HG02763 (cell line): Measurements from ENCODE around the gene IGLL1.

ENCODE experiments used
- ATAC-seq: cut with Tn5 transposase; IDR thresholded peaks from one replicate; pipeline ENCODE4 v1.9.1; 2021; ENCODE audit warnings: mild to moderate bottlenecking, moderate library complexity; ENCODE audit not compliant: unreplicated experiment

The IGLL1 gene

DNA sequence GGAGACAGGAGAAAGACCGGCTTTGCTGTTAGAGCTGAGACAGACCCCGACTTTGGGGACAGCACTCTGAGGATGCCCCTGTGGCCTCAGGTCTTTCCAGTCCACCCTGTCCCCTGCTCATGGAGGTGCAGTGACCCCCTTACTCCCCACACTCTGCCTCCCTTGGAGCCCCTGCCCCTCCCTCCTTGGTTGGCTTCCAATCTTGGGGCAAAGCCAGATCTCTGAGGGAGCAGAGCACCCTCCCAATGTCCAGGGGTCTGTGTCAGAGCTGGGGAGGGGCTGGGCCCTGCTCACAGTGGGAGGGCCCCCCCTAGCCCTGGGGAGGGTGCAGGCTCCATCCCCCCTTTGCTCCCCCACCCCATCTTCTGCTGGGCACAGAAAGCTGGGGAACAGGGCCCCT lies 50.0 kb downstream of the IGLL1 start:
- no peak for ATAC-seq

DNA sequence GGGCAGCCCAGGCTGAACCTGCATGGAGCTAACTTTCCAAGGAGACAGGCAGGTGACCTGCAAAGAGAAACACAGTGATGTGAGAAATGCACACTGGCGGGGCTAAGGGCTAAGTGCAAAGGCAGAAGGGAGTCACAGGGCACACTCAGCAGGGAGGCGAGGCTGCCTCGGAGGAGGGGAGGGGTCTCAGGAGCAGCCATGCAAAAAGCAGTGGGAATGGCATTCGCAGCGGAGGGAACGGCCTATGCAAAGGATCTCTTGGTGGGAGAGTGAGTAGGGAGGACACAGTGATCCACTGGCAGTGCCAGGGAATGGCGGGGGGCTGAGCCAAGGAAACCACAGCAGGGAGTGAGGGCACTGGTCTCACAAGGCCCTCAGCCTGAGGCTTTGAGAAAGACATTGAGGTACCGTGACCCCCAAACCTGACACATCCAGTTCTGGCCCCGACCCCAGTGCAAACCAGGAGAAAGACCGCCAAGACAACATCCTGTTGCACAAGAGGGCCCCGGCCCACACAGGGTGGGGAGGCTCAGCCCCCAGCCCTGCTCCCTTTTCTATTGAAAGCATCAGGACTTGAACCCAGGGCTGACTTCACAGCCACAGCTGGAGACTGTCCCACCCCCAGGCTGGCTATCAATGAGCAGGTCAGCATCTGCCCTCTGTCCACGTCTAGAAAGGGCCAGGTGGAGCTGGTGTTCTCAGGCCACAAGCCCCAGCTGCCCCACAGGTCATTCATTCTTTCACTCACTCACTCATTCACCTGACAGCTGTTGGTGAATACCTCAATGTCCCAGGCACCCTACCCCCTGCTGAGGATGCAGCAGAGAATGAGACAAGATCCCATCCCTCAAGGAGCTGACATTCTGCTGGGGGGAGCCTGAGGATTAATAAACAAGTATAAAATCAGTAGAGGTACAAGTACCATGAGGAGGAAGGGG lies 50.7 kb downstream of the IGLL1 start:
- no peak for ATAC-seq

DNA sequence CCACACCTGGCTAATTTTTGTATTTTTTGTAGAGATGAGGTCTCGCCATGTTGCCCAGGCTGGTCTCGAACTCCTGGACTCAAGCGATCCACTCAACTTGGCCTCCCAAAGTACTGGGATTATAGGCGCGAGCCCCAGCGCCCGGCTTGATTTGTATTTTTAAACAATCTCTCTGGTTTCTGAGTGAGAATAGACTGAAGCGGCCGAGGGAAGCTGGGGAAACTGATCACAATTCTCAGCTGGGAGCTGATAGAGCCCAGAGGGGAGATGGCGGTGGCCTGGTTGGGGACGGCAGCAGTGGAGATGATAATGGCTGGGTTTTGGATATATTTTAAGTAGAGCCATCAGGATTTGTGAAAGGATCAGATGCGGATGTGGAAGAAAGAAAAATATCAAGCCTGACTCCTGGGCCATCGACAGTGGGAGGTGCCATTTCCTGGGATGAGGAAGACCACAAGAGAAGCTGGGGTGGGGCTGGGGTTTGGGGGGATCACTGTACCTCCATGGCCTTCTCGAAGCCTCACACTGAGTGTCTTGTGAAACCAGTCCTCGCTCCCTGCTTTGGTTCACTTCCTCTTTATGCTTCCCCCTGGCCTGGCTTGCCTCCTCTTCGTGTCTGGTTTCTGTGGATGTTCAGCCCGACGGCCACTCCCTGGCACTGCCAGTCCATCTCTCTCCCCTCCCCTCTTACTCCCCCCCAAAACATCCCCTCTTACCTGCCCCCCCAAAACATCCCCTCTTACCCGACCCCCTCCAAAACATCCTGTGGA lies 51.9 kb downstream of the IGLL1 start:
- no peak for ATAC-seq

DNA sequence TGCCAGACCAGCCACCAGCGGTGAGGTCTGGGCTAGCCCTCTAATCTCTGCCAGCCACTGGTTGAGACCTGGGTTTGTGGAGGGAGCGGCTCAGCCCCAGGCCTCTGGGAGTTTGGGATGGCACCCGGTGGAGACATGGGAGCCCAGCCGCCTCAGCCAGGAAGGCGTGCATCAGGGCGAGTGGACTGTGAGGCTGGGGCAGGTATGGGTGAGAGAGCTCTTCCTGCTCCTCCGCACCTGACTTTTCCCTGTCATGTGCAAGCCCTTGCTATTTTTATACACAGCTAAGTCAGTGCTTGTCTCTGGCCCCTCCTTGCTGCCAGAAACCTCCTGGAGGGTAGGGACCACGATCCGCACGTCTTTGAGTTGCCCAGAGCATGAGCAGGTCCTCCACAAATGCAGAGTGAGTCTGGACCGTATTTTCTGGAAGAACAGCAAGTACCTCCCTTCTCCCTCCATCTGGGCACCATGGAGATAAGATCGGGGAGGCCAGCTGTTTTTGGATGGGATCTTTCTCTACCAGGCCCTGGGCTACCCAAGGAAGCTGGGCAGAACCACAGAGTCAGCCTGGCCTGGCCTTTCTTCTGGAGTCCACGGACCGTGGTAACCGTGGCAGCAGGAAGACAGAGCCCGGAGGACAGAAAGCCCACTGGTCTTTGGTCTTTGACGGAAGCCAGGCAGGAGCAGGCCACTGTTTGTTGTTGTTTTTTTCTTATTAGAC lies 53.3 kb downstream of the IGLL1 start:
- no peak for ATAC-seq

DNA sequence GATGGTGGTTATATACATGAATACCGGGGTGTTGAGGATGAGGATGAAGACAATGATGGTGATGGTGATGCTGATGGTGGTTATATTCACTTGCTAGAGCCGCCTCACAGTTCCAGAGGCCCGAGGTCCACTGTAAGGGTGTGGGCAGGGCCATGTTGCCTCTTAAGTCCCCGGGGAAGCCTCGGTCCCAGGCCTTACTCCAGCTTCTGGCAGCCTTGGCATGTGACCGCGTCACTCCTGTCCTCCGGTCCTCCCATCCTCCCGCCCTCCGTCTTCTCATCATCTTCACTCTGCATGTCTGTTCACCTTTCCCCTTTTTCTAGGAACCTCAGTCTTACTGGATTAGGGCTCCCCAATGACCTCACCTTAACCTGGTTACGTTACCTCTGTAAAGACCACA lies 54.6 kb downstream of the IGLL1 start:
- no peak for ATAC-seq

DNA sequence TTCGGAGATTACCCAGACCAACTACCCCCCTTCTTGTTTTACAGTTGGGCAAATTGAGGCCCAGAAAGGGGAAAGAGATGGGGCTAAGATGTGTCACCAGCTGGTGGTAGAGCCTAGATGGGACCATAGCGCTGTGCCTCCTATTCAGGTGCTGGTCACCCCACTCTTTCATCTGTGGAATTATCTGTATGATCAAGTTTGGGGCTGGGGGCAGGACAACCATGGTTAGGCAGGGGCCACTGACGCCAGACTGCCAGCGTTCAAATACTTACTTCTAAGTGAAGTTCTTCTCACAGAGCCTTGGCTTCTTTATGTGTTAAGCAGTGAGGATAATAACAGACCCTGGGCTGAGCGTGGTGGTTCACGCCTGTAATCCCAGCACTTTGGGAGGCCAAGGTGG lies 55.9 kb downstream of the IGLL1 start:
- no peak for ATAC-seq

DNA sequence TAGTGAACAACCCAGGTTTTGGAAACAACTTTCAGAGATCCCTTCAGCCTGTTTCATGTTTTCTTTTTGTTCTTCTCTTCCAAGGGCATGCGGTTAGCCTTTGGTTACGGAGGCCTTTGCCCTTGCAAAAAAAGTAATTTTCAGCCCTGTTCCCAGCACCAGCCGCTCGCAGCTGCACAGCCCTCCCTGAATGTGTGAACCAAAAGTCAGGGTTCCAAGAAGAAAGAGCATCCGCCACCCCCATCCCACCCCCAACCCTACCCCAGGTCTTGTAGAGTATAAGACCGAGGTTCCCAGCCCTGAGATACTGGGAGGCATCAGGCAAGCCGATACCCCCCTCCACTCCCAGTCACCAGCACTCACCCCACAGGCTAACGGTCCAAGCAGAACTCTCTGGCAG lies 56.4 kb downstream of the IGLL1 start:
- no peak for ATAC-seq
